Fibroblast of lung (primary cell): Measurements from ENCODE around the gene C2CD4C.
"Not testable (repeated sequence)": the region's sequence is repeated elsewhere in the genome, so short reads cannot be mapped to it uniquely, and the experiment has no call there.

Source experiments
- EZH2 ChIP-seq: IDR thresholded peaks from 2 replicates; pipeline ENCODE4 v1.5.1; 2012; ENCODE audit warnings: low read length, control low read depth, mild to moderate bottlenecking; ENCODE audit errors: missing control alignments
- TF ChIP-seq, protein P1 (sequence below), 2 donors: IDR thresholded peaks in 1 of 2; conservative IDR thresholded peaks in 1 of 2; 1 replicate in 1 of 2; 2 replicates in 1 of 2; pipeline ENCODE4 v1.5.1; 2011 to 2012; ENCODE audit warnings: low read length in 2 of 2, control low read depth in 1 of 2, inconsistent platforms in 1 of 2, low read depth in 1 of 2, mild to moderate bottlenecking in 1 of 2

DNA sequence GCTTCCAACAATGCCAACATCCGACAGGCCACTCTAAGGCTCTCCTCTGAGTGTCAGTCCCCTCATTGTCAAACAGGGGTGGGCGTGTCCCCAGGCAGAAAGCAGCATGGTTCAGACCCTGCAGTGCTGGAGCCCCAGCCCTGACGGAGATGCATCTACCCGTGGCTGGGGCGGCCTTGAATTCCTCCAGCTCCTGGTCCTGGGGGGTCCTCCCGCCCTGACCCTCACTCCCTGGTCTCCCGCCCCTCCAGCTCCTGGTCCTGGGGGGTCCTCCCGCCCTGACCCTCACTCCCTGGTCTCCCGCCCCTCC, 13.9 kb upstream of the C2CD4C start:
- TF ChIP-seq, protein P1, sequence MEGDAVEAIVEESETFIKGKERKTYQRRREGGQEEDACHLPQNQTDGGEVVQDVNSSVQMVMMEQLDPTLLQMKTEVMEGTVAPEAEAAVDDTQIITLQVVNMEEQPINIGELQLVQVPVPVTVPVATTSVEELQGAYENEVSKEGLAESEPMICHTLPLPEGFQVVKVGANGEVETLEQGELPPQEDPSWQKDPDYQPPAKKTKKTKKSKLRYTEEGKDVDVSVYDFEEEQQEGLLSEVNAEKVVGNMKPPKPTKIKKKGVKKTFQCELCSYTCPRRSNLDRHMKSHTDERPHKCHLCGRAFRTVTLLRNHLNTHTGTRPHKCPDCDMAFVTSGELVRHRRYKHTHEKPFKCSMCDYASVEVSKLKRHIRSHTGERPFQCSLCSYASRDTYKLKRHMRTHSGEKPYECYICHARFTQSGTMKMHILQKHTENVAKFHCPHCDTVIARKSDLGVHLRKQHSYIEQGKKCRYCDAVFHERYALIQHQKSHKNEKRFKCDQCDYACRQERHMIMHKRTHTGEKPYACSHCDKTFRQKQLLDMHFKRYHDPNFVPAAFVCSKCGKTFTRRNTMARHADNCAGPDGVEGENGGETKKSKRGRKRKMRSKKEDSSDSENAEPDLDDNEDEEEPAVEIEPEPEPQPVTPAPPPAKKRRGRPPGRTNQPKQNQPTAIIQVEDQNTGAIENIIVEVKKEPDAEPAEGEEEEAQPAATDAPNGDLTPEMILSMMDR (conservative IDR thresholded peaks at IDR 0.05 in 1 of 2, IDR thresholded peaks at IDR 0.05 in 1 of 2; ENCODE audit: low read depth in 1 of 2, low read length in 2 of 2) = not testable (repeated sequence)
- not testable (repeated sequence) for TF ChIP-seq EZH2
